NCI-H526 (cell line): ENCODE results near the gene FYTTD1.
"Not testable (repeated sequence)": the region's sequence is repeated elsewhere in the genome, so short reads cannot be mapped to it uniquely, and the experiment has no call there.

ENCODE experiments used
- DNase-seq, 2 experiments: peaks; one replicate each; lab custom pipeline; 2025; lab: John Stamatoyannopoulos, UW

The FYTTD1 gene, protein sequence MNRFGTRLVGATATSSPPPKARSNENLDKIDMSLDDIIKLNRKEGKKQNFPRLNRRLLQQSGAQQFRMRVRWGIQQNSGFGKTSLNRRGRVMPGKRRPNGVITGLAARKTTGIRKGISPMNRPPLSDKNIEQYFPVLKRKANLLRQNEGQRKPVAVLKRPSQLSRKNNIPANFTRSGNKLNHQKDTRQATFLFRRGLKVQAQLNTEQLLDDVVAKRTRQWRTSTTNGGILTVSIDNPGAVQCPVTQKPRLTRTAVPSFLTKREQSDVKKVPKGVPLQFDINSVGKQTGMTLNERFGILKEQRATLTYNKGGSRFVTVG

DNA sequence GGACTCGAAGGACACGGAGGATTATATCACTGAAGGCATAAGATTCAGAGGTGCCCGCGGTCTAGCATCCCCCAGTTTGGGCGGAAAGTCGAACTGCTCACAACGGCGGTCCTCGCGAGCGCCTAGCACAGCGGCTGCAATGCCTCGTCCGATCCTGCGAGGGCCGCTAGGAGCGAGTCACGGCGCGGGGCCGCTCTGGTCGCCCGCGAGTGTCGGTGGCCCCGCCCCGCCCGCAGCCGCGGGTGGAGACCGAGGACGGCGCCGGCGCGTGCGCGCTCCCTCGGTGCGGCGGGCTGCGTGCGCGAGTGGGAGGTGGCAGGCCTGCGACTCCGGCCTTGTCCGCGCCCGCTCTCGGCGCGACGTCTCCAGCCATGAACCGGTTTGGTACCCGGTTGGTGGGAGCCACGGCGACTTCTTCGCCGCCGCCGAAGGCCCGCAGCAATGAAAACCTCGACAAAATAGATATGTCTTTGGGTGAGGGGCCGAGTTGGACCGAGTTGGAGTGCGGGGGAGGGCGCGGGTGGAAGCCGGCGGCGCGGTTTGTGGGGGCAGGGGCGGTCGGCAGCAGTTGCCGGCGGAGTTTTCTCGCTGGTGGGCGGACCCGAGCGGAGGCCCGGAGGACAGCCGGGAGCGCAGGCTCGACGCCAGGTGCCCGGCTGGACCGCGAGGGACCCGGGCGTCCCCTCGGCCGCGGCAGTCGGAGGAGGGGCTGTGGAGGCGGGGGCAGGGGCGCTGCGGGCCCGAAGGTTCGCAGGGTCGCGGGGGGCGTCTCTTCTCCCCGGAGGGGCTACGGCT is at the start of gene FYTTD1:
TSS of gene FYTTD1 (plus strand) at position 283 of the 795 bp plus-strand sequence. CDS start at position 372, 89 bp downstream.
- peak; percentile 90 to 98 for DNase-seq

DNA sequence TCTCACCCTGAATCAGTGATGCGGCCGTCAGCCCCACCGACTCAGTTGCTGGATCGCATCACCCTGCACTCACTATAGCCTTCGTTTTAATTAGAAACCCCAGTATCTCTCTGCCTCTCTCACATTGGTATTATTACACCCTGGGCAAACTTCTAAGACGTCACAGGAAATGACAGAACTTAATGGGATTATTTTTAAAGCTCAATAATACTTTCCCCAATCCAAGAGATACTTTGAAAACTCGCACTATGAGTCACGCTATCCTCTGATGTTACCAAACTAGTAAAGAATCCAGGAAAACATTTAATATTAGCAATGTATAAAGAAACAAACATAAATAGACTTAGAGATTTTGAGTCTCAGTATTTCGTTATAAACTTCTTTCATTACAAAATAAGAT is 49.6 kb upstream of the FYTTD1 start:
- no peak for DNase-seq

DNA sequence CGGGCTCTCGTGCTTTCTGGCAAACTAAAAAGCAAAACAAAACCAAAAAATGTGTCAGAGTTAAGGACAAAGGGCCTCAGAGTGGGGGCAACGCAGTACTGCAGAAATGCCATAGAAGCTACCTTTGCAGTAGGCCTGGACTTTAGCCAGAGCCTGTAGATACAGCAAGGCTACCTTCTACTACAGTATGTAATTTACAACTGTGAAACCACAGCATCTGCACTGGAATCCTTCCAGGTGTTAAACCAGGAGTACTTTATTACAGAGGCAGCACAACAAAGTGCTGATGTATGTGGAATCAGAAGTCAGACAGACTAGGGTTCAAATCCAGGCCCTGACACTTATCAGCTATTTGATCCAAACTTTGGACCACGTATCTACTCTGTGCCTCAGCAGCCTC is 47.8 kb upstream of the FYTTD1 start:
- no peak for DNase-seq

DNA sequence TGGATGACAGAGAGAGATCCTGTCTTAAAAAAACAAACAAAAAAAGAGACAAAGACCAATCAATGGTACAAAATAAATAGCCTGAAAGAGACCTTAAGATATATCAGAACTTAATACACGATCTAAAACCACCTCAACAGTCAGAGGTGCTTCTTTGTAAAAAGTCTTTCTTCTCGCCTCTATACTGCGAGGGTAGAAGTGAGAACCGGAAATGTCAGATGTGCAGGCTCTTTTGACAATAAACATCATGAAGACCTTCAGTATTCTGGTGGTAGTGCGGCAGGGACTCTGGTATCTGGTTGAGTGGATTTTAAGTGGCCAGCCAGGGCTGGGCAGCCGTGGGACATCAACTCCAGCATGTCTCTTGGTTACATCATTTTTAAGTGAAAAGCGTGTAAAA is 43.0 kb upstream of the FYTTD1 start:
- DNase-seq, result no peak

DNA sequence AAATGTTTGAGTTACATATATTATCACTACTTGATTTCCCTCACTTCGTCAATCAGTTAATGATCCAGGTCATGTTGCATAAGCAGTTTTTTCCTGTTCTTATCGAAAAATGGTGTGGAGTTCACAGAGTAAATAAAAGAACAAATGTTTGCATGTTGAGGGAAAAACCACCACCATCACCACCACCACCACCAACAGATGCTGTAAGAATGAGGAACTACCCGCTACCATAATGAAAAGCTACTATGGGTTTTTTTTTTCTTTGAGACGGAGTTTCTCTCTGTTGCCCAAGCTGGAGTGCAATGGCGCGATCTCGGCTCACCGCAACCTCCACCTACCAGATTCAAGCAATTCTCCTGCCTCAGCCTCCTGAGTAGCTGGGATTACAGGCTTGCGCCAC is 40.5 kb upstream of the FYTTD1 start:
- no peak for DNase-seq

DNA sequence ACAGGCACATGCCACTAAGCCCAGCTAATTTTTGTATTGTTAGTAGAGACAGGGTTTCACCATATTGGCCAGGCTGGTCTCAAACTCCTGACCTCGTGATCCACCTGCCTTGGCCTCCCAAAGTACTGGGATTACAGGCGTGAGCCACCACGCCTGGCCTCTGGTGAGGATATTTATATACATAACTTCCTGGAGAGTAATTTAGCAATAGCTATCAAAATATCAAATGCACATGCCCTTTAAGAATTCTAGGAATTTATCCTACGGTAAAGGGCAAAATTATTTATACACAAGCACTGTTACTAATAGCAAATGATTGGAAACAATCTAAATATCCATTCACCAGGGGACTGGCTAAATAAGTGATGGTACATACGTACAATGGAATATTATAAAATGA is 38.7 kb upstream of the FYTTD1 start:
- DNase-seq, result not testable (repeated sequence)

DNA sequence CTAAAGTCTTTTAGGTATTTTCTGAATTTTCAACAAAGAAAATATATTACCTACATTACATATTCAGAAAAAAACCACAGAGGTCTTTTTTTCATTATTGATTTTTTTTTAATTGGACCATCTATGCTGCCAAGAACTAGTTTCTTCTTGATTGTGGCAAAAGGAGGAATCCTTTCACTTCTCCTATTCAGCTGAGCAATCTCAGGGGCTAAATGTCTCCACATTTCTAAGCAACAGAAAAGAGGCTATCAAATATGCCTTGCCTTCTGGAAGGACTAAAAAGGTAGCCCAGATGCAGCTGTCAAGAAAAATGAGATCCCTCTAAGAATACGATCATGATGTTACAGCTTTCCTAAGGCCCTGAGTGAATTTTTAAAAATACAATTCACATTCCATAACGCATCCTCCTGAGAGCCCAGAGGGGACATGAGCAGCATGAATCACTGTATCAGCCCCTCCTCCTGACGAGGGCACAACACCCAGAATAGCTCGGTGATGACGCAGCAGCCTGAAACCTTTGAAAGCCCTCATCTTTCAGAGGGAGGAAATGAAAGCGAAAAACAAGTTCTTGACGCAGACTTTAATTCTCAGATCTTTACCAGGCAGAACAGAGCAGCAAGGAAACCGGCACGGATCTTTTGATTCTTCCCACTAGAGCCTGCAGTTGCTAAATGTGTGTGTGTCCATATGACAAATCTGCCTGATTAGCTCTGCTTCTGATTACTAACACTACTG is 37.5 kb upstream of the FYTTD1 start:
- DNase-seq, result no peak

DNA sequence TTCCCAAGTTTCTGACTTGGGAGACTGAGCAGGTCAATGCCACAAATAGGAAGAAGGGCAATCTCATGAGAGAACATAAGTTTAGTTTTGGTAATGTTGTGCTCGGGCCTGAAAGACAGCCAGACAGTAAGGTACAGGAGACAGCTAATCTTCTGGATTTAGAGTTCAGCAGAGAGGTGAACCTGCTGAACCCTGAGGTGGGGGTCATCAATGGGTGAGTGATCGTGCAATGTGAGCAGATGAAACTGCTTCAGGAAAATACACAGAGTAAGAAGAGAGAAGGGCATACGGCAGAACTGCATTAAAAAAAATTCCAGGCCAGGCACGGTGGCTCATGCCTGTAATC is 36.2 kb upstream of the FYTTD1 start:
- DNase-seq, result no peak

DNA sequence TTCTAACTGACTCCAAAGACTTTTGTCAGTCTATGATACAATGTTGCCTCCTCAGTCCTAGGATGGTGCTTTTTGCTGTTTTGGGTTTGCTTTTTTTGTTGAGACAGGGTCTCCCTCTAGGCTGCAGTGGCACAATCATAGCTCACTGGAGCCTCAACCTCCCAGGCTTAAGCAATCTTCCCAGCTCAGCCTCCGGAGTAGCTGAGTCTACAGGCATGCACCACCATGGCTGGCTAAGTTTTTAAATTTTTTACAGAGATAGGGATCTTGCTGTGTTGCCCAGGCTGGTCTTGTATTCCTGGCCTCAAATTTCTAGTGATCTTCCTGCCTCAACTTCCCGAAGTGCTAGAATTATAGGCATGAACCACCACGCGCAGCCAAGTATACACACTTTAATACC is 35.4 kb upstream of the FYTTD1 start:
- DNase-seq, result no peak

DNA sequence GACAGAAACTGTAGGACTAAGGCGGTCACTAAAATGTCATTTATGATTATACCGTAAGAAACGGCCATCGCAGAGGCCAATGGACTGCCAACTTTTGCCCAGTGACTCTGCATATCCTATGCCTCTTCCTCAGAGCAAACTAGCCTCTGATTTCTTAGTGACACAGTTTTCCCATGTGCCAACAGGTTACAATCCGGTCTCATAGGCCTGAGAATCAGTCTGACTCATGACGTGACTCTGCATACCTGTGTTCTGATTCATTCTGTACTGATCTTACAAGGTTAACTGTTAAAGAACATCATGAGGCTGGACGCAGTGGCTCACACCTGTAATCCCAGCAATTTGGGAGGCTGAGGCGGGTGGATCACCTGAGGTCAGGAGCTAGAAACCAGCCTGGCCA is 30.8 kb upstream of the FYTTD1 start:
- DNase-seq, result no peak

DNA sequence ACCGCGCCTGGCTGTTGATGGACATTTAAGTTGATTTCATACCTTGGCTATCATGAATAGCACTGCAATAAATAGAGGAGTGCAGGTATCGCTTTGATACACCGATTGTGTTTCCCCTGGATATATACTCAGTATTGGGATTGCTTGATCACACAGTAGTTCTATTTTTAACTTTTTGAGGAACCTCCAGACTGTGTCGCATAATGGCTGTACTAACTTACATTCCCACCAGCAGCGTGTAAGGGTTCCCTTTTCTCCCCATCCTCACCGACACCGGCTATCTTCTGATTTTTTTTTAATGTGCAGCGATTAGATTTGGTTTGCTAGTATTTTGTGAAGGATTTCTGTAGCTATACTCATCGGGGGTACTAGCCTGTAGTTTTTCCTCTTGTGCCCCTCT is 29.0 kb upstream of the FYTTD1 start:
- DNase-seq, result no peak

DNA sequence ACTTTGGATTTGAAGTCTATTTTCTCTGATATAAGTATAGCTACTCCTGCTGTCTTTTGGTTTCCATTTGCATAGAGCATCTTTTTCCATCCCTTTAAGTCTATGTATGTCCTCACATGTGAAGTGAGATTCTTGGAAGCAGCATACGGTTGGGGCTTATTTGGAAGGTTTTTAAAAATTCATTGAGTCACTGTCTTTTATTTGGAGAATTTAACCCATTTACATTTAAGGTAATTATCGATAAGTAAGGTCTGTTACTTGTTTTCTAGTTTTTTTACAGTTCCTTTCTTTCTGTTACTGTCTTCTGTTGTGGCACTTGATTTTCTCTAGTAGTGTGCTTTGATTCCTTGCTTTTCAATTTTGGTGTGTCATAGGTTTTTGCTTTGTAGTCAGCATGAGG is 26.9 kb upstream of the FYTTD1 start:
- DNase-seq, result no peak

DNA sequence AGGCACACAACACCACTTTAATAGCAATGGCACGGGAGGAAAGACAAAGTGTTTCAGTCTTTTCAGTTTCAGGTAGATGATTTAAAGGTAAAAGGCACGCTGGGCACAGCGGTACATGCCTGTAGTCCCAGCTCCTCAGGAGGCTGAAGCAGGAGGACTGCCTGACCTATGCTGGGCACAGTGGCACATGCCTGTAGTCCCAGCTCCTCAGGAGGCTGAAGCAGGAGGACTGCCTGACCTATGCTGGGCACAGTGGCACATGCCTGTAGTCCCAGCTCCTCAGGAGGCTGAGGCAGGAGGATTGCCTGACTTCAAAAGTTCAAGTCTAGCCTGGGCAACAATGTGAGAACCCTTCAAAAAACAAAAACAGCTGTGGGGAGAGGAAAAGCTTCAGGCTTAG is 21.8 kb upstream of the FYTTD1 start:
- not testable (repeated sequence) for DNase-seq

DNA sequence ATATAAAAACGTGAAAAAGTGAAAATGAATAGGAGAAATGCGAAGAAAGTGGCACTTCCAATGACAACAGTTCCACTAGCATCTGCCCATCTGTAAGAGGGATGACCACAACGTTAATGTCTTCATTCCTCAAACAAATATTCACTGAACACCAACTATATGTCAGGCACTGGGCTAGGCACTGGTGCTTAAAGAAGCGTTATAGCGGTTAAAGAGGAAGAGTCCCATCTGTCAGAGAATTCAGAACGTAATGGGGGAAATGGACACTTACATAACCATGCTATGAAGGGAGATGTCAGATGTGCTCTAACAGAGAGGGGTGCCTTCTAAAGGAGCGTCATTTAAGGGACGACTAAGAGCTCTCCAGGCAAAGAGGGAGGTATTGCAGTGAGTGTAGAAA is 21.2 kb upstream of the FYTTD1 start:
- DNase-seq, result no peak

DNA sequence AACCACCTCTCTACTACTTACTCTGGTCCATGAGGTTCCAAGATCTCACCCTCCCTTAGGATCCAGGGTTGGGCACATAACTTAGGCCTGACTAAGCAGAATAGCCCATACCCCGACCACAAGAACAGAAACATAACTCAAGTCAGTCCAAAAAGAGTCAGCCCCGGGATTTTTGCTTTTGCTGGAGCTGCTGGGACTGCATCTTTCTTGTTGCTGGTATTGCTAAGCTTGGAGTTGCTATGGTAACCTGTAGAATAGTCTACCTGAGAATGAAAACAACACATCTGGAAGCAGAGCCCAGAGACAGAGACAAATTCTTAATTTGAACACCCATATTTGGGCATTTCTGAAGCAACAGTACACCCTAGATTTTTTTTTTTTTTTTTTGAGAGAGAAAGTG is 19.5 kb upstream of the FYTTD1 start:
- no peak for DNase-seq

DNA sequence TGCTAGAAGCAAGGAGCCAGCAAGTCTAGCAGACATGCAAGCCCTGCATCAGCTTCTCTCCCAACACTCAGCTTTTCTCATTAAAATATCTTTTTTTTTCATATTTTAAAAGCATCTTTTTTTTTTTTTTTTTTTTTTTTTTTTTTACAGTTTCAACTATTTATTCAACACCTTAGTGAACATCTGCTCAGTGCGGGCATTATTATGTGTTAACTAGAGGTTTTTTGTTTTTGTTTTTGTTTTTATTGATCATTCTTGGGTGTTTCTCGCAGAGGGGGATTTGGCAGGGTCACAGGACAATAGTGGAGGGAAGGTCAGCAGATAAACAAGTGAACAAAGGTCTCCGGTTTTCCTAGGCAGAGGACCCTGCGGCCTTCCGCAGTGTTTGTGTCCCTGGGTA is 18.9 kb upstream of the FYTTD1 start:
- DNase-seq, result not testable (repeated sequence)

DNA sequence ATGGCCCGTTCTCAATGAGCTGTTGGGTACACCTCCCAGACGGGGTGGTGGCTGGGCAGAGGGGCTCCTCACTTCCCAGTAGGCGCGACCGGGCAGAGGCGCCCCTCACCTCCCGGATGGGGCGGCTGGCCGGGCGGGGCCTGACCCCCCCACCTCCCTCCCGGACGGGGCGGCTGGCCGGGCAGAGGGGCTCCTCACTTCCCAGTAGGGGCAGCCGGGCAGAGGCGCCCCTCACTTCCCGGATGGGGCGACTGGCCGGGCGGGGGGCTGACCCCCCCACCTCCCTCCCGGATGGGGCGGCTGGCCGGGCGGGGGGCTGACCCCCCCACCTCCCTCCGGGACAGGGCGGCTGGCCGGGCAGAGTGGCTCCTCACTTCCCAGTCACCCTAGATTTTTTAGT is 18.2 kb upstream of the FYTTD1 start:
- not testable (repeated sequence) for DNase-seq

DNA sequence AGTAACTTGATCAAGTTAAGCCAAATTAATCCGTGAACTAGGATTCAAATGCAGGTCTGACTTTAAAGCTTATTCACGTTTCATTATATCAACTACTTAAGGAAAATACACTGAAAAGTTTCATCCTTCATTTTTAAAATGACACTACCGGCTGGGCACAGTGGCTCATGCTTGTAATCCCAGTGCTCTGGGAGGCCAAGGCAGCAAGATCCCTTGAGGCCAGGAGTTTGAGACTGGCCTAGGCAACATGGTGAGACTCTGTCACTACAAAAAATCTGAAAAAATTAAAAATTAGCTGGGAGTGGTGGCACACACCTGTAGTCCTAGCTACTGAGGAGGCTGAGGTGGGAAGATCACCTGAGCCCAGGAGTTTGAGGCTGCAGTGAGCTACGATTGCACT is 16.6 kb upstream of the FYTTD1 start:
- DNase-seq, result no peak

DNA sequence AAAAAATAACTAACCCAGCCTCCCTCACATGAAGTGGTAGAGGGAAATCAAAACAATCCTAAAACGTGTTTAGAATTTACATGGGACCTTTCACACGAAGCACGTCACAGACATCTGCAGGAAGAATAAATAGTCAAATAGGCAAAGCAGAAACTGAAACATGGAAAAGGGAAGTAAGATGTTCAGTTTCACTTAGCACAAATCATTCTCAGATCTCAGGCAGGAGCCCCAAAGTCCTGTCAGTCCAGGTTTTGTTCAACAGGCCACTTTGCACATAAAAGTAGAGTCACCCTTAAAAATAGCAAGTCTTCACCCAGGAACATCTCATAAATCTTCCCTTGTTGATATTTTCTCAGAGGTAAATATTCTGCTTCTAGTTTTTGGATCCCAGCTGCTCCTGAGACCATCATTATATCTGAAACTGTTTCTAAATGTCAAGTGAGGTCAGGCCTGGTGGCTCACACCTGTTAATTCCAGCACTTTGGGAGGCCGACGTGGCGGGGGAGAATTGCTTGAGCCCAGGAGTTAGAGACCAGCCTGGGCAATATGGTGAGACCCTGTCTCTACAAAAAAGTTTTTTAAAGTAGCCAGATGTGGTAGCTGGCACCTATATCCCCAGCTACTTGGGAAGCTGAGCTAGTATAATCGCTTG is 14.9 kb upstream of the FYTTD1 start:
- DNase-seq, result peak; percentile 26 to 56

DNA sequence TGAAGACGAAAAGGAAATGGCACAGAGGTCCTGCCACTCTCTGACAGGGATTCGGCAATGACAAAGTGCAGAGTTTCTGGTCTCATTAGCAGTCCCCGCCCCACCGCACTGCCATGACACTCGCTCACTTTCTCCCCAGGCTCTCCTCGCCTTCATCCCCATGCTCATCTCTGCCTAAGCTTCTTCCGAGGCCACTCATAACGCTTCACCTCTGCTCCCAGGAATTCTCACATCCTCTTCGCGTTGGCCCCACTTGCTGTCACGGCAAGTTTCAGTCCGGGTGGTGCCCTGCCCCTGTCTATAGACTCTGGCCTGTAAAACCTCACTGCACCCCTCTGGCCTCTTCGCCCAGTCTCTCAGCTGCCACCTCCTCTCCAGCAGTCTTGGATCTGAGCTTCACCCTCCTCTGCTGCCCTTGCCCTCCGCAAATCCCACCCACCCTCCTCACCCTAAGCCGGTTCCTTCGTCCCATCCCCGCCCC is 13.6 kb upstream of the FYTTD1 start:
- peak in 1 of 2 experiments; percentile 50 for DNase-seq

DNA sequence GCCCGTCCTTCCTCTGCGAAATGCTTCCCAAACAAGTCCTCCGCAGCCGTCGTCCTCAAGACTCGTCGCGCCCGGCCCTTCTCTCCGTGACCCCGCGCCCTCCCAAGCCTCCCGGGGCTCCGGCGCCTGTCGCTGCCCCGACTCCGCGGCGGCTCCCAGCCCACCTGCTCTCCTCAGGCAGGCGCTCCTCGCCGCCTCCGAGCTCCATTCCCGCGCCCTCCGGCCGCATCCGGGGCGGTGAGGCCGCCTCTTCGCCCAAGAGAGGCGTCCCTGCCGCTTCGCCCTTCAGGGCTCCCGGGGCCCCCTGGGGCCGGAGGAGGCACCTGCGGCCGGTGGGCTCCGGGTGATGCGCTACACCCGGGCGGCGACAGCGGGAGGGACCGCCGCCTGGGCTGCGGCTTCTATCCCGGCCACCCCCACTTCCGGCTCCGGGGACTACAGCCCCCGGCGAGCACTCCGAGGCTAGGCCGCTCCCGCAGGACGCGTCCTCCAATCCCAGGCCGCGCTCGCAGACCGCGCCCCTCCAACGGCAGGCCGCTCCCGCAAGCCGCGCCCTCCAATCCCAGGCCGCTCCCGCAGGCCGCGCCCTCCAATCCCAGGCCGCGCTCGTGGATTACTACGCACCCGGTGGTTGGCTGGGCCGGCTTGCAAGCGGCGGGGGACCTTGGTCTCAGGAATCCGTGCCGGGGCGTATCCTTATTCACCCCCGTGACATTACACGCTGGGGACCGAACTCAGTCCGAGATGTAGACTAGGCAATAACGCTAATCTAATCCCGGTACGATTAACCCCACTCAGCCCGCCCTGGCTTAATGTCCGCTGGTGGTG is 13.0 kb upstream of the FYTTD1 start, which contains the start of gene RUBCN:
TSS of gene RUBCN (minus strand) at position 414 of the 828 bp plus-strand sequence. CDS start at position 229, 185 bp downstream.
- DNase-seq, result peak; percentile 93 to 99
